Erythroblast (primary cell): ENCODE results near the gene CST2.

Source experiments
- GATA1 ChIP-seq: IDR thresholded peaks from 2 replicates; pipeline ENCODE4 v1.6.1; 2011; ENCODE audit warnings: low read depth, mild to moderate bottlenecking, control low read depth, low read length, moderate library complexity
- POLR2A ChIP-seq: IDR thresholded peaks from 2 replicates; pipeline ENCODE4 v1.6.1; 2011; ENCODE audit warnings: mild to moderate bottlenecking, low read length

- TF ChIP-seq POLR2A (no peak), GATA1 (no peak)
These were observed 2.8 kb downstream of the CST2 start for GRCh38 chr20:23823621-23824324.
